ENCODE measurements around the gene ARHGEF16. TPM values are rescaled to one million over a fixed set of nuclear protein-coding genes. Genes with fewer than 3 reads are reported as not detected.

The ARHGEF16 gene
- total and polyA plus RNA-seq, 2 experiments from 2014 or later: 24.8 to 36.2 TPM

- 88% methylated on average over 26 of the region's 27 CpGs for WGBS (ENCODE audit: low lambda C conversion rate, missing lambda C conversion rate)
- H3K27ac ChIP-seq: no peak overlapping the region
- no peaks in the 10 kb centered on the region for H3K4me1 ChIP-seq (ENCODE audit: insufficient read depth)
- DNase-seq (ENCODE audit: low spot score): no peak
- H3K9me3 ChIP-seq (ENCODE audit: low read depth): no peaks in the 10 kb centered on the region
- no peaks in the 10 kb centered on the region for H3K9me2 ChIP-seq (replicated peaks; ENCODE audit: insufficient read depth)
- H3K4me3 ChIP-seq: no peak overlapping the region
- H3K27me3 ChIP-seq: no peaks in the 10 kb centered on the region
- TF ChIP-seq EZH2phosphoT487 (IDR thresholded peaks at IDR 0.05; ENCODE audit: low read depth, severe bottlenecking, unreplicated experiment): no peak
- TF ChIP-seq, protein P1, sequence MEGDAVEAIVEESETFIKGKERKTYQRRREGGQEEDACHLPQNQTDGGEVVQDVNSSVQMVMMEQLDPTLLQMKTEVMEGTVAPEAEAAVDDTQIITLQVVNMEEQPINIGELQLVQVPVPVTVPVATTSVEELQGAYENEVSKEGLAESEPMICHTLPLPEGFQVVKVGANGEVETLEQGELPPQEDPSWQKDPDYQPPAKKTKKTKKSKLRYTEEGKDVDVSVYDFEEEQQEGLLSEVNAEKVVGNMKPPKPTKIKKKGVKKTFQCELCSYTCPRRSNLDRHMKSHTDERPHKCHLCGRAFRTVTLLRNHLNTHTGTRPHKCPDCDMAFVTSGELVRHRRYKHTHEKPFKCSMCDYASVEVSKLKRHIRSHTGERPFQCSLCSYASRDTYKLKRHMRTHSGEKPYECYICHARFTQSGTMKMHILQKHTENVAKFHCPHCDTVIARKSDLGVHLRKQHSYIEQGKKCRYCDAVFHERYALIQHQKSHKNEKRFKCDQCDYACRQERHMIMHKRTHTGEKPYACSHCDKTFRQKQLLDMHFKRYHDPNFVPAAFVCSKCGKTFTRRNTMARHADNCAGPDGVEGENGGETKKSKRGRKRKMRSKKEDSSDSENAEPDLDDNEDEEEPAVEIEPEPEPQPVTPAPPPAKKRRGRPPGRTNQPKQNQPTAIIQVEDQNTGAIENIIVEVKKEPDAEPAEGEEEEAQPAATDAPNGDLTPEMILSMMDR (IDR thresholded peaks at IDR 0.05; ENCODE audit: poor library complexity): no peak
- TF ChIP-seq EZH2 (IDR thresholded peaks at IDR 0.05; ENCODE audit: borderline replicate concordance): no peak
- H4K20me1 ChIP-seq (ENCODE audit: insufficient read depth, poor library complexity, severe bottlenecking): no peaks in the 10 kb centered on the region
- H3K79me2 ChIP-seq: no peaks in the 10 kb centered on the region
- no peak overlapping the region for H3K4me2 ChIP-seq
- no peak overlapping the region for H2AFZ ChIP-seq
- no peaks in the 10 kb centered on the region for H3K36me3 ChIP-seq (replicated peaks; ENCODE audit: insufficient read depth, low read depth)
These were observed 14.8 kb upstream of the ARHGEF16 start for GRCh38 chr1:3439346-3440299.

DNA sequence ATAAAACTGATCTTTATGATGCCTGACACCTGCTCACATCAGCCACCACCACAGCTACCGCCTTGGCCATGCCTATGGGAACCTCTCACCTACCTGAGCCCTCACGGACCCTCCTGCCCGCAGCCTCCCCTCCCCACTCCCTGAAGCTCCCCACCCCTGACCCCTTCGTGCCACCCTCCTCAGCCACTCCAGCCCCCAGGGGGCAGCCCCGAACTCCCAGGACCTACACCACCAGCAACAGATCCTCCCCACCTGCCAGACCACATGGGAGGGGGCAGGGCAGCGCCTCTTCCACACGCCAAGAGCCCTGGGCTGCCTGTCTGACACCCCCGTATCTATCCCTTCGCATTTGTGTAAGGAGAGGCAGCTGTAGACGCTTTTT lies 14.2 kb upstream of the ARHGEF16 start:
- DNase-seq (ENCODE audit: low spot score): no peak
- no peak overlapping the region for H3K4me2 ChIP-seq
- no peaks in the 10 kb centered on the region for H4K20me1 ChIP-seq (ENCODE audit: insufficient read depth, poor library complexity, severe bottlenecking)
- no peaks in the 10 kb centered on the region for H3K27me3 ChIP-seq
- H3K4me3 ChIP-seq: no peak overlapping the region
- H3K4me1 ChIP-seq (ENCODE audit: insufficient read depth): no peaks in the 10 kb centered on the region
- H3K9me3 ChIP-seq (ENCODE audit: low read depth): no peaks in the 10 kb centered on the region
- TF ChIP-seq EZH2 (IDR thresholded peaks at IDR 0.05; ENCODE audit: borderline replicate concordance): no peak
- no peak for TF ChIP-seq EZH2phosphoT487 (IDR thresholded peaks at IDR 0.05; ENCODE audit: low read depth, severe bottlenecking, unreplicated experiment)
- TF ChIP-seq, protein P1 (IDR thresholded peaks at IDR 0.05; ENCODE audit: poor library complexity): no peak
- WGBS (ENCODE audit: low lambda C conversion rate, missing lambda C conversion rate): 70% methylated on average over 8 of the region's 10 CpGs
- no peaks in the 10 kb centered on the region for H3K36me3 ChIP-seq (replicated peaks; ENCODE audit: insufficient read depth, low read depth)
- no peak overlapping the region for H2AFZ ChIP-seq
- H3K27ac ChIP-seq: no peak overlapping the region
- no peaks in the 10 kb centered on the region for H3K79me2 ChIP-seq
- H3K9me2 ChIP-seq (replicated peaks; ENCODE audit: insufficient read depth): no peaks in the 10 kb centered on the region

- WGBS (ENCODE audit: low lambda C conversion rate, missing lambda C conversion rate): 55% methylated on average over 20 of the region's 20 CpGs
- H3K79me2 ChIP-seq: no peaks in the 10 kb centered on the region
- TF ChIP-seq EZH2phosphoT487 (IDR thresholded peaks at IDR 0.05; ENCODE audit: low read depth, severe bottlenecking, unreplicated experiment): no peak
- TF ChIP-seq, protein P1 (IDR thresholded peaks at IDR 0.05; ENCODE audit: poor library complexity): no peak
- no peak for TF ChIP-seq EZH2 (IDR thresholded peaks at IDR 0.05; ENCODE audit: borderline replicate concordance)
- H3K9me3 ChIP-seq (ENCODE audit: low read depth): no peaks in the 10 kb centered on the region
- H3K27ac ChIP-seq: no peak overlapping the region
- no peak overlapping the region for H2AFZ ChIP-seq
- no peak overlapping the region for H3K4me3 ChIP-seq
- no peaks in the 10 kb centered on the region for H4K20me1 ChIP-seq (ENCODE audit: insufficient read depth, poor library complexity, severe bottlenecking)
- no peaks in the 10 kb centered on the region for H3K27me3 ChIP-seq
- no peaks in the 10 kb centered on the region for H3K9me2 ChIP-seq (replicated peaks; ENCODE audit: insufficient read depth)
- H3K4me1 ChIP-seq (ENCODE audit: insufficient read depth): no peaks in the 10 kb centered on the region
- no peak overlapping the region for H3K4me2 ChIP-seq
- no peak for DNase-seq (ENCODE audit: low spot score)
- no peaks in the 10 kb centered on the region for H3K36me3 ChIP-seq (replicated peaks; ENCODE audit: insufficient read depth, low read depth)
These were observed 13.6 kb upstream of the ARHGEF16 start for GRCh38 chr1:3440711-3441409.
